HL-60/S4 treated with retinoic acid at 250 ng/mL for 4 days and 3 days (cell line): ENCODE results near the gene A1CF.
"Not testable (repeated sequence)": the region's sequence is repeated elsewhere in the genome, so short reads cannot be mapped to it uniquely, and the experiment has no call there.

ENCODE experiments used
- in situ Hi-C: fragments of 300-500 bp; cut with MboI; formaldehyde crosslinking; loops from 2 replicates; pipeline ENCODE4 v1.7.0; 2022; ENCODE audit warnings: low sequenced_read_pairs

Gene A1CF, protein sequence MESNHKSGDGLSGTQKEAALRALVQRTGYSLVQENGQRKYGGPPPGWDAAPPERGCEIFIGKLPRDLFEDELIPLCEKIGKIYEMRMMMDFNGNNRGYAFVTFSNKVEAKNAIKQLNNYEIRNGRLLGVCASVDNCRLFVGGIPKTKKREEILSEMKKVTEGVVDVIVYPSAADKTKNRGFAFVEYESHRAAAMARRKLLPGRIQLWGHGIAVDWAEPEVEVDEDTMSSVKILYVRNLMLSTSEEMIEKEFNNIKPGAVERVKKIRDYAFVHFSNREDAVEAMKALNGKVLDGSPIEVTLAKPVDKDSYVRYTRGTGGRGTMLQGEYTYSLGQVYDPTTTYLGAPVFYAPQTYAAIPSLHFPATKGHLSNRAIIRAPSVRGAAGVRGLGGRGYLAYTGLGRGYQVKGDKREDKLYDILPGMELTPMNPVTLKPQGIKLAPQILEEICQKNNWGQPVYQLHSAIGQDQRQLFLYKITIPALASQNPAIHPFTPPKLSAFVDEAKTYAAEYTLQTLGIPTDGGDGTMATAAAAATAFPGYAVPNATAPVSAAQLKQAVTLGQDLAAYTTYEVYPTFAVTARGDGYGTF

DNA sequence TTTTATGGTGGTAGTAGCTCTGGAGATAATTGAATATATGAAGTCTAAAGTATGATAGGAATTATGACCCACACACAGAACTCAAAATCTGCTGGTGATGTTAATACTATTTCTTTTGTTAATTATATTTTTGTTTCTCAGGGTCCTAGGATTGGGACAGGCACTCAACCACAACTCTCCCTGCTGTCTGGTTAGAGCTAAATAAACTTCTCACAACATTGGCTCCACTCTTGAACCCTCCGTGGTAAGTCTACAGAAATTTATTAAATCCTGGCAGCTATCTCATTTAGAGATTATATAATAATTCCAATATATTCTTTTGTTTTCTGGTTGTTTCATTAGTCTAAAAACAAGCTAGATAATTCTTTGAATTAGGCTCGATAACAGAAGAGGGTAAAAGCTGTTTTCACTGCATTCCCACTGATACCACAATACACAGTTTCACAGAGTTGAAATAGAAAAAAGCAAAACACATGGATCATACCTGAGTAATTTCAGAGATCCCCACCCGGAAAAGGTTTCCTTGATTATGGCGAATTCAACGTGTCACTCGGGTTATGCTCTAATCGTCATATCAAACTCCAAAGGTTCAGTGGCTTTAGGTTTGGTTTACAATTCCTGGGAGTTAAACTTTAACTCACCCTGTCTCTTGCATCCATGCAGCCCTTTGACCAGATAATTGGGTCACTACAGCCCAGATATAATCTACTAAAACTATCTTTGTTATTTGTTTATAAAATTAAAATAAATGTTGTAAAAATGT is at the start of gene A1CF:
Gene A1CF (minus strand): TSS at position 531 of the 763 bp plus-strand sequence. CDS start 25,687 bp downstream, outside the sequence.
- in situ Hi-C loops, result no loop called here

DNA sequence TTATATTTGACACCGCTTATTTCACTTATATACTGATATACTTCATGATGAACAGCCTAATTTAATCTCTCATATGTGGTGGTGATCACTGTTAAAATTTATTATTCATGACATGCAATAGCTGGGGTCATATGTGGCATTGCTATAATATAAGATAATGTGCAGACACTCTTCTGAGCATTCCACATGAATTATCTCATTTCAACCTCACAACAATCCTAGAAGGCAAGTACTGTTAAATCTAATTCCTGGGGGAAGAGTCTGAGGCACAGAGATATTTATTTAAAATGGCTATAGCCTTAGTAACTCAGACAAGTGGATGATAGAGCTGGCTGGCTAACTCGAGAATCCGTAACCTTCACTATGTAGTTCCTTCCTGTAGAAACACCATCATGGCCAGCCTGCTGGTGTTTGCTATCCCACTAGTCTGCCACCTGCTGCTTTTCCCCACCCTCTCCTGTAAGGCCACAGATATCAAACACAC is 46.6 kb upstream of the A1CF start:
- in situ Hi-C loops, result no loop called here

GRCh38 chr10:50929670-50930069 is 44.2 kb upstream of the A1CF start:
- in situ Hi-C loops, result no loop called here

- in situ Hi-C loops, result no loop called here
Observed at GRCh38 chr10:50928190-50928552, 42.7 kb upstream of the A1CF start.

GRCh38 chr10:50927522-50928189 is 42.2 kb upstream of the A1CF start:
- in situ Hi-C loops, result no loop called here

- in situ Hi-C loops, result not testable (repeated sequence)
Observed at GRCh38 chr10:50923471-50923870, 38.0 kb upstream of the A1CF start.

DNA sequence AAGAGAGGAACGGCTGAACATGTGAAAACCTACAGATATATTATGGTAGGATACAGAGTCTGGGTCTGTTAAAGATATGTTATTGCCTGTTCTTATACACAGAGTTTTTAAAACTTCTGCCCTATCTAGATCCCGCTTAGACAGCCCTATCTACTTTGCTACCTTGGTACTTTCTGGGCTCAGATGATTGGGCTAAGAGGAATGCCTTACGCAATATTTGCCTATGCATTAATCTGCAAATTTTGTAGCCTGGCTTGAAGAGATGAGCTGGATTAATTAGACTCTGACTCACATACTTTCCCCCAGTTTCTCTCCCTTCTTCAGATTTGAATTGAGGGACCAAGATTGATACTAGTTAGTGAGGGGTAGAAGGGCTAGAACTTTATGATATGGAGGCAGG is 33.6 kb upstream of the A1CF start:
- in situ Hi-C loops, result no loop called here

DNA sequence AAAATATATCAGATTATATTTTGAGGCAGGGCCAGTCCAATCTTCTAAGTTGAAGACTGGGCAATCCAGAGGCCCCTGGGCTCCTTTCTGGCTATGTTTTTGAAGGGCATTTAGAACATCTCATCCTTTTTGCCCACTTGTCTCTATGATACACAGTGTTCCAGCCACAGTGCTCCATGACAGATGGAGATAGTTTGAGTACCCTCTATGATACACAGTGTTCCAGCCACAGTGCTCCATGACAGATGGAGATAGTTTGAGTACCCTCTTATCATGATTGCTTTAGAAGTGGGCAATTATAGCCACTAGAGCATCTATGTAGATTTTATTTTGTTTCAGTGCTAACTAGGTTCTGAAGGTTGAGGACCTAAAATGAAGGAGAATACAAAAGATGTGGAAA is 33.1 kb upstream of the A1CF start:
- in situ Hi-C loops, result no loop called here

GRCh38 chr10:50917486-50917885 is 32.1 kb upstream of the A1CF start:
- in situ Hi-C loops, result no loop called here

DNA sequence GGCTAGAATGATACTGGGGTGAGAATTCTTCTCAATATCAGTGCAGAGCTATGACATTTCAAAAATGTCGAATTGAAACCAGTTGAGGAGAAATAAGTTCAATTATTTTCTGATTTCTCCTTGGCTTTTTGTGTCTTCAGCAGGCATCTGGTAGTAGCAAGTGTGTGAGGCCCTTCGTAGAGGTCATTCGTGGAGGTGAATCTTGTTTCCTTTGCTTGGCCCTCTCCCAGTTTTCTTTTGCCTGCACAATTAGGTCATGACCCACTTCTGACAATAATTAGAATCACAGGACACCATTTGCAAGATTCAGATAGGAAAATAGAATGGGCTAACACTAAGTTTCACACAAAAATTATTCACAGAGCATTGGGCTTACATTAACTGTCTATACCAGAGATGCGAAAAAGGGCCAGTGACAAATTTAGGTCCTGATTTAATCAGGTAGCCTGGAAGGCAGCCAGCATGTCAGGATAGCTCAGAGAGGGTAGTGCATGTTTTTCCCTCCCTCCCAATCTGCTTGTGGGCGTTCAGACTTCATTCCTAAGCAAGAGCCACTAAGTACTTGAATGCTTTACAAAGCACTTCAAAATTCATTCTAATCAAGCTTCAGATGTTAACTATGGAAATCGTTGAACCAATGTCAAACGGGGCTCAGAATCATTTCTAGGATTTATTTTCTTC is 24.0 kb upstream of the A1CF start:
- in situ Hi-C loops, result no loop called here

- in situ Hi-C loops, result no loop called here
Observed at GRCh38 chr10:50908366-50908765, 22.9 kb upstream of the A1CF start.

- in situ Hi-C loops, result not testable (repeated sequence)
Observed at GRCh38 chr10:50905797-50906196, 20.4 kb upstream of the A1CF start.

GRCh38 chr10:50896721-50897120 is 11.3 kb upstream of the A1CF start:
- in situ Hi-C loops, result no loop called here

DNA sequence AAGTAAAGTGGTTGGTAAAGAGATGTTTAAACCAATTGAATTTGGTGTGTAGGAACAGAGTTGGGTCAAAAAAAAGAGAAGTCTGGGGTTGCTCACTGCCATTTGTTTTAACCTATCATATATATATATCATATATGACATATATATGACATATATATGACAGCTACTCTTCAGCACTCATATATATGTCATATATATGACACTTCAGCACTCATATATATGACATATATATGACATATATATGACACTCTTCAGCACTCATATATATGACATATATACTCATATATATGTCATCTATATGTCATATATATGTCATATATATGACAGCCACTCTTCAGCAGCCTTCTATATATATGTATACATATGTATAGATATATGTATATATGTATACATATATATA is 8.9 kb upstream of the A1CF start:
- in situ Hi-C loops, result no loop called here

- in situ Hi-C loops, result no loop called here
Observed at GRCh38 chr10:50892467-50892866, 7.0 kb upstream of the A1CF start.

DNA sequence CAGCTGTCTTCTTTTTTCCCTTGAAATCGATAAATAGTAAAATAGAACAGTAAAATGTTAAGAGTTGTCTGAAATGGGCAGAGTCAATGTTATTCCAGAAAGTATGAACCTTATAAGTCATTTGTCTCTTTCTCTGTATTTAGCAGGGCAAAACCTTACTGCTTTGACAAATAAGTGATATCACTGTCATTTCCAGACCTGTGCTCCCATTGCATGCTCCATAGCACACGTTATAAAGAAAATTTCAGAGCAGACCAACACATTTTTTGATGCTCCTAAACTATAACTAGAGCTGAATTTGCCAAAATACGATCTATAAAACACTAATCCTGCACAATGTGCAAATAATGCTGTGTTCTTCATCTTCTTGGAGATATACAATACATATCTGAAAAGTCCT is 1.1 kb downstream of the A1CF start:
- in situ Hi-C loops, result no loop called here

DNA sequence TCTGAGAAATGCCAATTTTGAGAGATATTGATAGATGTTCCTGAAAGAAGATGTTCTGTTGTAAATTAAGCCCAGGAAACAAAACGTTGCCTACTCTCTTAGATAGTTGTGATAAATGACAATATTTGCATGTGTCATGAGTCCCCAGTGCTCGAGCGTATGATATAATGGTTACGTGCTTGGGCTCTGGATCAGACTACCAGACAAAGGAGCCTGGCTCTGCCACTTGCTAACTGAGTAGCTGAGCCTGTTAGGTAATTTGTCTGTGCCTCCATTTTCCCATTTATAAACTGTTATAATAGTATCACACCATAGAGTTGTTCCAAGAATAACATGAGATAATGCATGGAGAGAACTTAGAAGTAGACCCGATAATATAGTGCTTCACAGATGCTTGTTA is 1.8 kb downstream of the A1CF start:
- in situ Hi-C loops, result no loop called here

DNA sequence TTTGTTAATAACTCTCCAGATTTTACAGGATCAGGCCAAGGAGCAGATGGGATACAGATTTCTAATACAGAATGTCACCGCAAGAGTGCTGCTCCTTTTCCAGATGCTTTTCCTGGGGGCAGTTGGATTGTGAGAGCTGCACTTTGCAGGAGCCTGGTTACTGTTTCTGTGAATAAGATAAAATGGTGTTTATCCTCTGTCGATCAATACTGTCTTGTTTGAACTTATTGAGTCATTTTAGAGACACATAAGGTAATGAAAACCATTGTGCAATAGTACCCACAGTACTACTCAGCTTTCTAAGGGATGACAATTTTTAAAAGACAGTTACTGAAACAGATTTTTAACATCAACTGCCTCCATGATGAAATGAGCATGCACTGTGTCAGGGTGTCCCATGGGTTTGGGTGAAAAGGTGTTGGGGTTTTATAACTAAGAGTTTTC is 2.9 kb downstream of the A1CF start:
- in situ Hi-C loops, result no loop called here

GRCh38 chr10:50881046-50881445 is 4.4 kb downstream of the A1CF start:
- in situ Hi-C loops, result not testable (repeated sequence)

DNA sequence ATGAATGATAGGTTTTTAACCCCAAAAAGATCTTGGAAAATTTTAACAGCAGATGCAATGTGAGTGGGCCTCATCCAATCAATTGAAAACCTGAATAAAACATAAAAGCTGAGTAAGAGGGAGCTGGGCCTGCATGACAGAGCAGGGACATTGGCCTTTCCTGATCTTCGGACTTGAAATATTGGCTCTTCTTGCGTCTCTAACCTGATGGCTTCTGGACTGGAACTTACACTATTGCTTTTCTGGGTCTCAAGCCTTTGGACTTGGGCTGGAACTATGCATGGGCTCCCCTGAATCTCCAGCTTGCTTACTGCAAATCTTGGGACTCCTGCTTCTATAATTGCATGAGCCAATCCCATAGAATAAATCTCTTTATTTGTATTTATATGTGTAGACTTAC is 9.0 kb downstream of the A1CF start:
- in situ Hi-C loops, result no loop called here

DNA sequence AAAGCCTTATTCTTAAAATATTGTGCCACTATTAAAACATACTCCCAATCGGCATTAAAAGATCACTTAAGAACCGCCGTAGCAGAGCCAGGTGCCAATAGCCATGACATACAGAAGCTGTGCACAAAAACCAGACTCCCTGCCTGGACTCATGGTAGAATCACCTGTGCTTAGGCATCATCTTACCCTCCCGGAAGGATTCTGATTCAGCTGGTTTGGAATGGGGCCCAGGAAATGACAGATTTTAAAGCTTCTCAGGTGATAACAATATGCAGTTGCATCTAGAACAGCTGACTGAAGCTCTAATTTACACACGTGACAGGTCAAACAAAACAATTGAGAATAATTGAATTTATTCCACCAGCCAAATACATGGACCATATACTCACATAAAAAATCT is 10.7 kb downstream of the A1CF start:
- in situ Hi-C loops, result no loop called here
